8988T (cell line): ENCODE measurements around the gene KTN1.

Experiments used
- DNase-seq: peaks from one replicate; pipeline ENCODE4 v3.0.0; 2011

KTN1 gene

DNA sequence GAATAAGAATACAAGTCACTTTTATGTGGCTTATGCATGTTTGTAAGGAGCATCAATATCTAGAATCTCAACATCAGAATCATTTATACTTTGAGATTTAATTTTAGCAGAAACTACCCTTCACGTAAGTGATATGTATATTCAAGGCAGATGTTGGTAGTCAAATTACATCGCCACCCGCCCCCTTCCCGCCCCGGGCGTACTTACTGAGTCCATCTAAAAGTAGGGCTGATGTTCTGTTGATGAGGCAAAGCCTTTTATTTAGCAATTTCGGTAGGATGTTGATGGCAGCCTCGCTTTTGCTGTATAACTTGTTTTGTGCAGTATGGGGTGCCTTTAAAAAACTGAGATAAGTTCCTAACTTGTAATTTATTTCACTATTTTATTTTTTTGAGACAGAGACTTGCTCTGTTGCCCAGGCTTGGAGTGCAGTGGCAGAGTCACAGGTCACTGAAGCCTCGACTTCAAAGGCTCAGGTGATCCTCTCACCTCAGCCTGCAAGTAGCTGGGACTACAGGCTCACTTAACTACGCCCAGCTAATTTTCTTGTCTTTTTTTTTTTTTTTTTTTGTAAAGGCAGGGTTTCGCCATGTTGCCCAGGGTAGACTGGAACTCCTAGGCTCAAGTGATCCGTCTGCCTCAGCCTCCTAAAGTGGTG lies 30.8 kb downstream of the KTN1 start:
- no peak for DNase-seq

- DNase-seq: no peak
Observed at GRCh38 chr14:55611859-55612258, 31.9 kb downstream of the KTN1 start.

GRCh38 chr14:55614304-55614703 lies 34.3 kb downstream of the KTN1 start:
- no peak for DNase-seq

GRCh38 chr14:55620277-55620676 lies 40.3 kb downstream of the KTN1 start:
- DNase-seq: no peak

DNA sequence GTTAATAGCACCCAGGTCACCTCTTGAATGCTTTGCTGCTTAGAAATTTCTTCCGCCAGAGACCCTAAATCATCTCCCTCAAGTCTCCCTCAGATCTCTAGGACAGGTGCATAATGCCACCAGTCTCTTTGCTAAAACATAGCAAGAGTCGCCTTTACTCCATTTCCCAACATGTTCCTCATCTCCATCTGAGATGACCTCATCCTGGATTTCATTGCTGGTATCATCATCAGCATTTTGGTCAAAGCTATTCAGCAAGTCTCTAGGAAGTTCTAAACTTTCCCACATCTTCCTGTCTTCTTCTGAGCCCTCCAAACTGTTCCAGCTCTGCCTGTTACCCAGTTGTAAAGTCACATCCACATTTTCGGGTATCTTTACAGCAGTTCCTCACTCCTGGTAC lies 41.0 kb downstream of the KTN1 start:
- no peak for DNase-seq

DNA sequence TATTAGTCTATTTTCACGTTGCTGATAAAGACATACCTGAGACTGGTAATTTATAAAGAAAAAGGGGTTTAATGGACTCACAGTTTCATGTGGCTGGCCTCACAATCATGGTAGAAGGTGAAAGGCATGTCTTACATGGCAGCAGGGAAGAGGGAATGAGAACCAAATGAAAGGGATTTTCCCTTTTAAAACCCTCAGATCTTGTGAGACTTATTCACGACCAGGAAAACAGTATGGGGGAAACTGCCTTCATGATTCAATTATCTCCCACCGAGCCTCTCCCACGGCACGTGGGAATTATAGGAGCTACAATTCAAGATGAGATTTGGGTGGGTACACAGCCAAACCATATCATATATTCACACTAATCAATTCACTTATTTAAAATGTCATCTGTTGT lies 41.4 kb downstream of the KTN1 start:
- DNase-seq: no peak

DNA sequence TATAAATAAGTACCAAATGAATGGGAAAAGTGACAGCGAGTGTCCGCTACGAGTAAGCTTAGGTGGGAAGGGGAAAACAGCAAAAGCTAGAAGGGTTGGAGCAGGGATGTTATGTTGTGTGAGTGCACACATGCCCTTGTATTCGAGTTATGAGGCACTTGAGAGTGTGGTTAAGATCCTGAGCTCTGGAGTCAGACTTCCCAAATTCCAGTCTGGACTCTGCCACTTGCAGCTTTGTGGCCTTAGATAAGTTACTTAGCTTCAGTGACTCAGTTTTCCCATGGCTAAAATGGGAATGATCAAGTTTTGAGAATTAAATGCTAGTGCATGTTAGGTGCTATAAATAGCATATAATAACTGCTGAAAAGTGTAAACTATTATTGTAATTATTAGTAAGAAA lies 44.9 kb downstream of the KTN1 start:
- DNase-seq: no peak

GRCh38 chr14:55625481-55625880 lies 45.5 kb downstream of the KTN1 start:
- DNase-seq: no peak

- DNase-seq: no peak
Observed at GRCh38 chr14:55626131-55626530, 46.1 kb downstream of the KTN1 start.

GRCh38 chr14:55628426-55628825 lies 48.4 kb downstream of the KTN1 start:
- no peak for DNase-seq

DNA sequence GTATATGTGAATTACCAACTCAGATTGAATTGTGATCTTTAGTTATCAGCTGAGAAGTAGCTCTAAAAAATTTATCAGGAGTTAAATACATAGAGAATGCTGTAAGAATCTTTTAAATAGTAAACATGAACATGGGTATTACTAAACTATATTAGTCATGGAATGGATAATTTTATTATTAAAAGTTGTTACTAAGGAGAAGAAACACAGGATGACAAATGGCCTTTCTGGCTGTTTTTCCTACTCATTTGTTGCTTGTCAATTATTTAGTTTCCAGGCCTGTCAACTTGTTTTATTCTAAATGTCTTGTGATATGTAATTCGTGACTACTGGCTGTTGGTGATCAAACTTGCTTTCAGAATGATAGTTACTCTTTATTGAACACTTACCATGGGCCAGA lies 58.7 kb downstream of the KTN1 start:
- no peak for DNase-seq

- DNase-seq: no peak
Observed at GRCh38 chr14:55641290-55641689, 61.3 kb downstream of the KTN1 start.

DNA sequence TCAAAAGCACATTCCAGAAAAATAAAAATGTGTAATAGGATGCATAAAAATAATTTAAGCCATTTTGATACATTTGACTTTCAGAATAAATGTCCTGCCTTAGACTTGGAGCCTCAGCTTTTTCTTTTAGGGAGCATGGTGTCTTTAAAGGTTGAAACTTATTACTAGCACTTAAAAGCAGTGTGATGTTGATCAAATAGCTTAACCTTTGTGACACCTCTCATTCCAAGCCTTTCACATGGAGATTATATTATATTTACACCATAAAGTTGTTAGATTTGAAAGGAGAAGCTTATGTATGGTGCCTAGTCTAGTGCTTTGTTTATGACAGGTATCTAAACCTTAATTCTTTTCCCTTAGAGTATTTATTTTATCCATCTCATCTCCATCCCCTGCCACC lies 61.9 kb downstream of the KTN1 start:
- no peak for DNase-seq

GRCh38 chr14:55645145-55645544 lies 65.1 kb downstream of the KTN1 start:
- DNase-seq: no peak

DNA sequence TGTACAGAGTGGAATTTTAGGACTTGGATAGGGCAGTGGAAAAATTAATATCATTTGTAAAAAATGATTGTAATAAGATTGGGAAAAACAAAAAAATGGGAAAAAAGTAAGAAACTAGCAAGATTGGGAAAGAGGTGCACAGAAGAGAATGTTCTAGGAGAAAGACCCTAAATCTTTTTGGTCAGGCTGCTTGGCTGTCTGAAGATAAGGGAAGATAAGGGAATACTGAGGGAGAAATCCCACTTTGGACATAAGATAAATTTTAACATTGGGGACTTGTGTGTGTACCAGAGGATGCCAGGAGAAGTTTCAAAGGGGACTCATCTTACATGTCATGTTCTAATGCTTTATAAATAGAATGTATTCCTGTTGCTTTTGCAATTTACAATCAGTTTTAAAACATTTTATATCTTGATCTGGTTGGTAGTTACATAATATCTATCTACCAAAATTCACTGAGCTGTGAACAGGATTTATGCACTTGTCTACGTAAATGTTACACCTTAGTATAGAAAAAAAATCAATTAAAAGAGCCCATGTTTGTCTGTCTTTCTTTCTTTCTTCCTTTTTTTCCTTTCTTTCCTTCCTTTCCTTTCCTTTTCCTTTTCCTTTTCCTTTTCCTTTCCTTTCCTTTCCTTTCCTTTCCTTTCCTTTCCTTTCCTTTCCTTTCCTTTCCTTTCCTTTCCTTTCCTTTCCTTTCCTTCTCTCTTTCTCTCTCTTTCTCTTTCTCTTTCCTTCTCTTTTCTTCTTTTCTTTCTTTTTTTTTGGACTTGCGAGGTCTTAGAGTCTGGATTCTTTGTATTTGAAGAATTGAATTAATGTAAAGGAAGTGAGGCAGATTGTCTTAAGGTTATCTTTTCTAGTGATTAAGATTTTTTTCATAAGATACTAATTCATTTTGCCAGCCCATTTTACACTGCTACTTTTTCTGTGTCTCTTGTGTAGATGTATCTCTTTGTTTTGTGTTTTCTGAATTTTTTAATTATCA lies 66.1 kb downstream of the KTN1 start:
- DNase-seq: no peak

GRCh38 chr14:55650992-55651391 lies 71.0 kb downstream of the KTN1 start:
- no peak for DNase-seq

- no peak for DNase-seq
Observed at GRCh38 chr14:55654243-55654642, 74.2 kb downstream of the KTN1 start.

GRCh38 chr14:55661029-55661428 lies 81.0 kb downstream of the KTN1 start:
- DNase-seq: no peak

DNA sequence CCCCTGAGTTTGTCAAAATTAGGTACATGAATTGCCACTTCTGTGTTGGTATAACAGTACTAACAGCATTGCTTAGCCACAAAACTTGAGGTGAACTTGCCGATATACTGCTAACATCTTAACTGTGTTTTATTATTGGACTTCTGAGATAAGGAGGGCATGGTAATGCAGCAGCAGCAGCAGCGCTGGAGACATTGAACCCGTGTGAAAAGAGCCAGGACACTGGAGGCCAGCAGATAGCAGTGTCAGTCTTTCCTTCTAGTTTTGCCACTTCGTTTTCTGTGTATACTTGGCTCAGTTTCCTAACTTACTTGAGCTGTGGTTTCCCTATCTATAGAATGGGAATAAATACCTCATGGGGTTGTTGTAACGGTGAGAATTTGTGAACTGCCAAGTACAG lies 82.7 kb downstream of the KTN1 start:
- no peak for DNase-seq

DNA sequence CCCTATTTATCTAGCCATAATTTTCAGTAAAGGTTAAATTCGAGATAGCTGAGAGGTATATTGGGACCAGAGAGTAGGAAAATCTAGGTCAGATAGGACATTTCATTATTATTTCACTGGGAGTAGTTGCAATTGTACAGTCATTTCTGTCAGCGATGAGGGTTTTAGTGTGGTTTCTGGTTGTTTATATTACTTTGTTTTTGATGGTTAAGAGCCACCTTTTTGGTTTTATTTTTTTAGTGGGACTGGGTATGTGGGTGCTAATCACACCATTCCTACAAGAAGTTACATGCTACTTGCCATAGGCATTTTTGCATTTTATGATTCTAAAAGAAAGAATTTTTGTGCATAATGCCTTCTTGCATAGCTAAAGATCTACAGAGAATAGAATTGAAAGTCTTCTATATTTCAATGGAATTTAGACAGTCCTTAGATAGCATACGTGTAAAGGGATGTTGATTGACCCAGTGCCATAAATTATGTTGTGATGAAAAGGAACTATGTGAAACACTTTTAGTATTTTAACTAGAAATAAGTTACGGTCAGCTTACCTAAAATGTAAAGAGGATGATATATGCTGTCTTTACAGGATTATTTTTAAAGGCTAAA lies 85.2 kb downstream of the KTN1 start:
- DNase-seq: no peak

DNA sequence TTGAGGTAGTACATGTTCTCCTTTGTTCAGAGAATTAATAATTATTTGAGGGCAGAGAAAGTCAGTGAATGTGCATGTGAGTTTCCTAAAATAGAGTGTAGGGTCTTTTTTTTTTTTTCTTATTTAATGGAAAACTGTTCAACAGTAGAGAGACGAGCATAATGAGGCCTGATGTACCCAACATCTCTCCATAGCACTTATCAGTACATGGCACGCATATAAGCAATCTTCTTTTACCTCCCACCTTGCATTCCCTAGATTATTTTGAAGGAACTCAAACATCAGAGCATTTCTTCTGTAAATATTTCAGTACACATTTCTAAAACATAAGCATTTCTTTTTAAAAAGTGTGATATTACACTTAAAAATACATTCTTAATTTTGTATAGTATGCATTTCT lies 87.8 kb downstream of the KTN1 start:
- no peak for DNase-seq

DNA sequence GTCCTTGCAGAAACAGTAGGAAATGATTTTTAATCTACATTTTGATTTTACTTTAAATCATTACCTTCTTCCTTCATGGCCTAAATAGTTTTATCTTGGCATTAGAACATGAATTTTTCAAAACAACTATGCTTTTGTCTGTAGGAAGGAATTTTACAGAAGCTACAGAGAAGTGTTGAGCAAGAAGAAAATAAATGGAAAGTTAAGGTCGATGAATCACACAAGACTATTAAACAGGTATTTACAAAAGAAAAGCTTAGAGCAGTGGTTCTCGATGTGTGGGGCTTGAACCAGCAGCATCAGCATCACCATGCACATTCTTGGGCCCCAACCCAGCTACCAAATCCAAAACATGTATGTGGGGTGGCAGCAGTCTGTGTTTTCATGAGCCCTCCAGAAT lies 91.6 kb downstream of the KTN1 start:
- no peak for DNase-seq

DNA sequence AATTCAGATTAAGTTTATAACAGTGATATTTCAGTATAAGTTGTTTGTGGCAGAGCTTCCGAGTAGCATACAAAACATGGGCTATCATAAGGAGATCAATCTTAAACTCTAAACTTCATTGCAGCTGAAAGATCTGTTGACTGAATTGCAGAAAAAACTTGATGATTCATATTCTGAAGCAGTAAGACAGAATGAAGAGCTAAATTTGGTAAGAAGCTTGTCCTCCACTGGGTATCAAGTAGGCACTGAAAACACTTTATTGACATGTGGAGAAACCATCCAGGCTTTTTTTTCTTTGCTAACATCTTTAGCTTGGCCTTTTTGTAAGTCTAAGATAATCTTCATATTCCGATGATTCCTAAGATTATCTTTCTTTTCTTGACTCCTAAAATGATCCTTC lies 93.0 kb downstream of the KTN1 start:
- DNase-seq: no peak

GRCh38 chr14:55681096-55681495 lies 101.1 kb downstream of the KTN1 start:
- DNase-seq: no peak
